GM21717 (cell line): Measurements from ENCODE around the gene RHPN2.
A peak's percentile ranks its signal among the peaks of the same experiment; 100 is the strongest.
"Not testable (repeated sequence)": the region's sequence is repeated elsewhere in the genome, so short reads cannot be mapped to it uniquely, and the experiment has no call there.

Experiments
- ATAC-seq: cut with Tn5 transposase; IDR thresholded peaks from one replicate; pipeline ENCODE4 v1.9.1; 2021; ENCODE audit warnings: mild to moderate bottlenecking, moderate library complexity; ENCODE audit not compliant: unreplicated experiment

Gene RHPN2

DNA sequence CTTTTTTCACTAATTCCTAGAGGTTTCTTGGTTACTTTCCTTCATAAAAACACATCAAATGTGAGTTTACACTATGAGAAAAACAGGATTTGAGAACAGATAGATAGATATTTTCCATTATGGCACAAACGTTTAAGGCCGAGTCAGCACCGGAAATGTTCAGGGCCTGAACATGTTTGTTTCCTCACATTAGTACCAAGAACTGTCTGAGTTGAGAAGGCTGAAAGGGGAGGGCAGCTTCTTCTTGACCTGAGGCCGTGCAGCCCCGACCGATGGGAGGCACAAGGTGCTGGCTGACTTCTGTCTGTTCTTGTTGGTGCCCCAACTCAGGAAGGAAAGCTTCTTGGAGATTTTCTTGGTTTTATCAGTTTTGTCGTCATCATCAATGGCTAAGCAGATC lies 84.9 kb downstream of the RHPN2 start:
- not testable (repeated sequence) for ATAC-seq

DNA sequence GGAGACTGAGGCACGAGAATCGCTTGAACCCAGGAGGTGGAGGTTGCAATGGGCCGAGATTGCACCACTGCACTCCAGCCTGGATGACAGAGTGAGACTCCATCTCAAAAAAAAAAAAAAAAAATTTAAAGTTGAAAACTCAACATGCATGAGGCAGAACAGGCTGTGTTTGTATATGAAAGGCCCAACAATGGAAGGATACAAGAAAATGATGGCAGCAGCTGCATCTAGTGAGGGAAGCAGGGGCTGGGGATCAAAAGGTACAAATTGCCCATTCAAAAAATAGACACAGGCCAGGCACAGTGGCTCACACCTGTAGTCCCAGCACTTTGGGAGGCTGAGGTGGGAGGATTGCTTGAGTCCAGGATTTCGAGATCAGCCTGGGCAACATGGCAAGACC lies 86.9 kb downstream of the RHPN2 start:
- not testable (repeated sequence) for ATAC-seq

DNA sequence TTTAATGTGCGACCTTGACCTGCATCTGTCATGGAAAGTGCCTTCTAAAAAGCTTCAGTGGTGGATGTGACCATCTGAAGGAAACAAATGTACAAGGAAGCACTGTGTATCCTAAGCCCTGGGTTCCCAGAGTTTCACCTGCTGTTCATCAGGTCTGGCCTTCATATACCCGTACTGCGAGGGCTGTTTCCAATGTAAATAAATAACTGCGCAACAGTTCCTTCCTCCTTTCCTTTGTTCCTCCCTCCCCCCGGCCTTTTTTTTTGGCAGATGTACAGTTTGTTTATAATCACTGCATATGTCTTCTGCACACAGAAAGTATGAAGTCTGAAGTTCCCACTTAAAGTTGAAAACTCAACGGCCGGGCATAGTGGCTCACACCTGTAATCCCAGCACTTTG lies 87.4 kb downstream of the RHPN2 start:
- ATAC-seq: no peak

GRCh38 chr19:32976223-32976805 lies 88.4 kb downstream of the RHPN2 start:
- ATAC-seq: no peak

- peak; percentile 95 for ATAC-seq
Observed at GRCh38 chr19:32971715-32972540, 92.8 kb downstream of the RHPN2 start, which contains the start of the genes CEP89 and FAAP24. Gene CEP89 (minus strand): TSS chr19:32971958. CDS start chr19:32971874, 84 bp downstream. Gene FAAP24 (plus strand): TSS chr19:32972242. CDS start chr19:32973197, 955 bp downstream.

GRCh38 chr19:32971012-32971595 lies 93.6 kb downstream of the RHPN2 start:
- ATAC-seq: no peak

GRCh38 chr19:32969549-32969948 lies 95.1 kb downstream of the RHPN2 start:
- no peak for ATAC-seq

DNA sequence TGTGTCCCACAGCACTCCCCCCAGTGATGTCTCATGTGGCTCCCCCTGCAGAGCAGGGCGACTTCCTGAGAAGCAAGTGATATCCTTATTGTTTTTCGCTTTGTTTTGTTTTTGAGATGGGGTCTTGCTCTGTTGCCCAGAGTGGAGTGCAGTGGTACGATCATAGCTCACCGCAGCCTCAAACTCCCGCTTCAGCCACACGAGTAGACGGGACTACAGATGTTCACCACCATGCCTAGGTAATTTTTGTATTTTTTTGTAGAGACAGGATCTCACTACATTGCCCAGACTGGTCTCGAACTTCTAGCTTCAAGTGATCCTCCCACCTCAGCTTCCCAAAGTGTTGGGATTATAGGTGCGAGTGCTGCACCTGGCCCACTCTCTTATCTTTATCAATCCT lies 97.9 kb downstream of the RHPN2 start:
- no peak for ATAC-seq

GRCh38 chr19:32945260-32945659 lies 119.4 kb downstream of the RHPN2 start:
- ATAC-seq: no peak

DNA sequence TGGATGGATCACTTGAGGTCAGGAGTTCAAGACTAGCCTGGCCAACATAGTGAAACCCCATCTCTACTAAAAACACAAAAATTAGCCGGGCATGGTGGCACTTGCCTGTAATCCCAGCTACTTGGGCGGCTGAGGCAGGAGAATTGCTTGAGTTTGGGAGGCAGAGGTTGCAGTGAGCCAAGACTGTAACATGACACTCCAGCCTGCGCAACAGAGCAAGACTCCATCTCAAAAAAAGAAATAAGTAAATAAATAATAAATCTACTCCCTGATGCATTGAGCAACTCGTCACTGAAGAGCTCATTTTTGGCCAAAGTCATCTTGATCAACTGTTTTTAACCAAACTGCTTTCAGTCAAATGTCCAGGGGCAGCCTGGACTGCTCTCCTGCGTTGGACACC lies 123.4 kb downstream of the RHPN2 start:
- ATAC-seq: not testable (repeated sequence)

DNA sequence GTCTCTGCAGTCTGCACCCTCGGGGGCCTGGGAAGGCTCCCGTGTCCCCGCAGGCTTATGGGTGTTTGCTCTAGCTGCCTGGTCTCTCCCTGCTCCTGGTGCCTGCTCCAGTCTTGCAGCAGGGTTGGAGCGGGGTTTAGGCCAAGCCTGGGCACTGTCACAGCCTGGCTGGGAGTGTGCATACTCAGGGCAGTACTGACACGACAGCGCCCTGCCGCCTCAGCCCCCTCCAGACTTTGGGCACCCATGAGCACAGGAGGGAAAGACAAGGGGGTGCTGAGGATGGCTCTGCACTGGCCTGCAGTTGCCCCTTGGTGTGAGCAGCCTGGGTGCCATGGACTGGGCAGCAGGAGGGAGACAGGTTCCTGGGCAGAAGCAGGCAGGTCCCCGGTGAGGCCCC lies 128.6 kb downstream of the RHPN2 start:
- ATAC-seq: no peak

- ATAC-seq: no peak
Observed at GRCh38 chr19:32935629-32936028, 129.1 kb downstream of the RHPN2 start.

- ATAC-seq: no peak
Observed at GRCh38 chr19:32933571-32933970, 131.1 kb downstream of the RHPN2 start.

DNA sequence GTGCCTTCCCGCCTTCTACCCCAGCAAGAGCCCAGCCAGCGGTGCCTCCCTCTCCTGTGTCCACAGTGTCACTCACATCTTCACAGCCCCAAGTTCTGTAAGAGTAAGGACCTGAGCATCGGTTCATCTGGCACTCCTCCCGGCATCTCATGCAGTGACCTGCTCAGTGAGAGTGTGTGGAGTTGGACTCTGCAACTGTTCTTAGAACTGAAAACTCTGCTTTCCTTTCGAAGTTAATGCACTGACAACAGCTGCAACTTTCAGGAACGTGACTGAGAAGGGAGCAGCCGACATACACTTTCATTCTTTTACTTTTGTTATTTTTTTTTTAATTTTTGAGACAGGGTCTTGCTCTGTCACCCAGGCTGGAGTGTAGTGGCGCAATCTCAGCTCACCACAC lies 134.1 kb downstream of the RHPN2 start:
- ATAC-seq: no peak

DNA sequence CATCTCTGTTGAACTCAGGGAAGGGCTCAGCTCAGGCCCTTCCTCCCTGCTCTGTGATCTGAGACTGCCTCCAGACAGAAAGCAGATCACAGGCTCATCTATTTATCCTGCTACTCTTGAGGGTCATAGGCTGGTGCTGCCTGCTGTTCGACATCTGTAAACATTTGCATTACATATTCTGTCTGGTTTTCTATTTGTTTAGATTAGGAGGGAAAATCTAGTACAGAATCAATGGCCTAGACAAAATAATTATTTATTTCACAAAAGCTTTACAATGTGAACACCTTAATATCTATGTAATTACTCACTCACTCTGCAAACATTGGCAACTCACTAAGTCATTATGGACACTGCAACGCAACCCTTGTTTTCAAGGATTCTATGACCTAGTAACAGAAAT lies 135.9 kb downstream of the RHPN2 start:
- no peak for ATAC-seq
